ENCODE measurements around the gene MMS22L. TPM values are rescaled to one million over a fixed set of nuclear protein-coding genes. Genes with fewer than 3 reads are reported as not detected.

MMS22L gene
- total and polyA plus RNA-seq, 4 experiments from 2014 or later: 2.5 to 13.2 (median 10.0) TPM

GRCh38 chr6:97128507-97128906 lies 154.5 kb downstream of the MMS22L start:
- Histone ChIP-seq H3K27ac (ENCODE audit: low read depth, low read length) (no peak overlapping the region), H3K9me3 (ENCODE audit: control insufficient read depth in 1 of 2, low read length in 2 of 2) (no peaks in the 10 kb centered on the region), H3K36me3 (ENCODE audit: insufficient read depth, low read length) (no peaks in the 10 kb centered on the region), H3K4me3 (ENCODE audit: low read length in 2 of 2) (no peak overlapping the region), H3K4me1 (ENCODE audit: insufficient read depth, low read length) (no peaks in the 10 kb centered on the region), H3K27me3 (ENCODE audit: insufficient read depth, low read length) (no peaks in the 10 kb centered on the region)
- ChIA-PET POLR2A (ENCODE audit: partially characterized antibody) (no interaction called here), CTCF (ENCODE audit: partially characterized antibody) (interaction anchor here (0.6 kb wide), 1 partner anchor 10 kb away, joined by 3 read pairs; no protein-coding TSS in a partner anchor)
- Mint-ChIP-seq H3K4me3 (no peak overlapping the region), H3K27ac (no peak overlapping the region), H3K36me3 (peaks cover 2 to 16% of the 10 kb centered on the region in 2 donors), H3K4me1 (no peaks in the 10 kb centered on the region), H3K27me3 (no peaks in the 10 kb centered on the region), H3K9me3 (no peaks in the 10 kb centered on the region)
- no peak for DNase-seq
- intact Hi-C loops (cut with micrococcal nuclease): no loop called here

DNA sequence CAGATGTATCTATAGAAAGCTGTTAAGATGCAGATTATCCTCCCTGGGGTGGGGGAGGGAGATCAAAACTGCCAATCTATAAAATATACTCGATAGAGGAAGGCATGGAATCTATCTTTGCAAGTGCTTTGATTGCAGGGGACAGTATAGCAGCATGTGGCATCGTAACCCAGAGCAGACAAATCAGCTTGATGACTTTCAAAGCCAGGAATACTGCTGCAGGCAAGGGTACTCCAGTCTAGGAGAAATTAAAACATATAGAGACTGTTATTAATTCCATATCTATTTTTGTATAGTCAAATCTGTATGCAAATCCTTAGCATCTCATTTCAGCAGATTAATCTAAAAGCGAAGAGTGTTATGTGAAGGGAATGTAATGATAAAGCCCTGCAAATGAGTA lies 159.4 kb downstream of the MMS22L start:
- H3K36me3 Mint-ChIP-seq: peaks cover 0 to 27% of the 10 kb centered on the region in 2 donors
- H3K4me3 Mint-ChIP-seq: no peak overlapping the region
- intact Hi-C loops (cut with micrococcal nuclease): no loop called here
- POLR2A ChIA-PET (ENCODE audit: partially characterized antibody): no interaction called here
- no peaks in the 10 kb centered on the region for H3K36me3 ChIP-seq (ENCODE audit: insufficient read depth, low read length)
- H3K27me3 ChIP-seq (ENCODE audit: insufficient read depth, low read length): no peaks in the 10 kb centered on the region
- no peaks in the 10 kb centered on the region for H3K4me1 Mint-ChIP-seq
- H3K9me3 ChIP-seq (ENCODE audit: control insufficient read depth in 1 of 2, low read length in 2 of 2): no peaks in the 10 kb centered on the region
- no peak overlapping the region for H3K27ac ChIP-seq (ENCODE audit: low read depth, low read length)
- CTCF ChIA-PET (ENCODE audit: partially characterized antibody): no interaction called here
- no peak overlapping the region for H3K27ac Mint-ChIP-seq
- H3K27me3 Mint-ChIP-seq: no peaks in the 10 kb centered on the region
- no peaks in the 10 kb centered on the region for H3K4me1 ChIP-seq (ENCODE audit: insufficient read depth, low read length)
- H3K4me3 ChIP-seq (ENCODE audit: low read length in 2 of 2): no peak overlapping the region
- H3K9me3 Mint-ChIP-seq: peaks cover 0 to 12% (median 5%) of the 10 kb centered on the region in 8 donors
- DNase-seq: no peak

DNA sequence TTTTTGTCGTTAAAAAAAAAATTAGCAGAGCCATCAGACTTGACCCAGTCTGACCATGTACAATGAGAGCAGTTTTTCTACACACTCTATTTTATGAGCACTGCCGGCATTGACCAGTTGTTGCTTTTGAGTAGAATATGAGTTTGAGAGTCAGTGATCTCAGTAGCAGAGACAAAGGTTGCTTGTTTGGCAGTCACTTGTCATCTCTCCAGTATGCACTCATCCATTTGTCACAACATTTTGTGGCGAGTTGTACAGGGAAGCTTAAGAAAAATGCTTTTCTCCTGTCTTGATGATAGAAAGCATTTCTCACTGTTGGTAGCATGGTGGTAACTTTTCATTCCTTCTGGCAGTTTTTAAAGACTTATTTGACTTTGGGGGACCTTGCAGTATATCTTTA lies 159.9 kb downstream of the MMS22L start:
- H3K4me1 ChIP-seq (ENCODE audit: insufficient read depth, low read length): no peaks in the 10 kb centered on the region
- no peak for DNase-seq
- H3K27me3 ChIP-seq (ENCODE audit: insufficient read depth, low read length): no peaks in the 10 kb centered on the region
- H3K27ac ChIP-seq (ENCODE audit: low read depth, low read length): no peak overlapping the region
- Mint-ChIP-seq H3K4me3 (no peak overlapping the region), H3K36me3 (peaks cover 0 to 24% of the 10 kb centered on the region in 2 donors), H3K9me3 (peaks cover 0 to 12% (median 5%) of the 10 kb centered on the region in 8 donors), H3K27me3 (no peaks in the 10 kb centered on the region), H3K27ac (no peak overlapping the region), H3K4me1 (no peaks in the 10 kb centered on the region)
- no peaks in the 10 kb centered on the region for H3K36me3 ChIP-seq (ENCODE audit: insufficient read depth, low read length)
- no peaks in the 10 kb centered on the region for H3K9me3 ChIP-seq (ENCODE audit: control insufficient read depth in 1 of 2, low read length in 2 of 2)
- no peak overlapping the region for H3K4me3 ChIP-seq (ENCODE audit: low read length in 2 of 2)
- ChIA-PET CTCF (ENCODE audit: partially characterized antibody) (no interaction called here), POLR2A (ENCODE audit: partially characterized antibody) (no interaction called here)
- intact Hi-C loops (cut with micrococcal nuclease): no loop called here

DNA sequence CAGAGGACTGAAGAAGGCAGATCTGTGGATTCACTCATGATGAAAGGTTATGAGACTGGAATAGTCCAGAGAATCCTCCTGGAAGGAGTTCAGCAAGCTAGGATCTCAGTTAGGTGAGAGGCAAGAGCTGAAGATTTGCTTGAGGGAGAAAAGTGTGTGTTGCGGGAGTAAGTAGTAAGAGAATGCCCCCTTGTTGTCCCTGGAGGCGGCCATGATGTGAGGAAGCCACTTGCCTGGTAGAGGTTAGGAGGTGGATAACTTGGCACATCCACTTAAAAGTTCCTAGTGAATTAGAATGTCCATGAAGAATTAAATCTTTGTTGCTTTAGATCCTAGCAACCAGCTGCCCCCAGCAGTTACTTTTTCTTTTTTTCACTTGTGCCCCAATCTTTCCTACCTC lies 162.5 kb downstream of the MMS22L start:
- H3K27ac Mint-ChIP-seq: no peak overlapping the region
- H3K27me3 Mint-ChIP-seq: no peaks in the 10 kb centered on the region
- no peaks in the 10 kb centered on the region for H3K36me3 ChIP-seq (ENCODE audit: insufficient read depth, low read length)
- no peak overlapping the region for H3K4me3 ChIP-seq (ENCODE audit: low read length in 2 of 2)
- H3K36me3 Mint-ChIP-seq: peaks cover 0 to 23% of the 10 kb centered on the region in 2 donors
- DNase-seq: no peak
- ChIA-PET CTCF (ENCODE audit: partially characterized antibody) (no interaction called here), POLR2A (ENCODE audit: partially characterized antibody) (no interaction called here)
- no peaks in the 10 kb centered on the region for H3K27me3 ChIP-seq (ENCODE audit: insufficient read depth, low read length)
- no peaks in the 10 kb centered on the region for H3K9me3 ChIP-seq (ENCODE audit: control insufficient read depth in 1 of 2, low read length in 2 of 2)
- no peaks in the 10 kb centered on the region for H3K4me1 ChIP-seq (ENCODE audit: insufficient read depth, low read length)
- H3K4me1 Mint-ChIP-seq: no peaks in the 10 kb centered on the region
- peaks cover 0 to 12% (median 5%) of the 10 kb centered on the region in 8 donors for H3K9me3 Mint-ChIP-seq
- H3K4me3 Mint-ChIP-seq: no peak overlapping the region
- H3K27ac ChIP-seq (ENCODE audit: low read depth, low read length): no peak overlapping the region
- intact Hi-C loops (cut with micrococcal nuclease): no loop called here

GRCh38 chr6:97114645-97115044 lies 168.4 kb downstream of the MMS22L start:
- CTCF ChIA-PET (ENCODE audit: partially characterized antibody): no interaction called here
- Mint-ChIP-seq H3K36me3 (peaks cover 2 to 42% of the 10 kb centered on the region in 2 donors), H3K9me3 (peaks cover 0 to 2% (median under 1%) of the 10 kb centered on the region in 8 donors), H3K4me3 (no peak overlapping the region), H3K27me3 (no peaks in the 10 kb centered on the region), H3K27ac (no peak overlapping the region), H3K4me1 (peaks cover 0 to 7% (median 0%) of the 10 kb centered on the region in 4 donors)
- intact Hi-C loops (cut with micrococcal nuclease): no loop called here
- Histone ChIP-seq H3K27me3 (ENCODE audit: insufficient read depth, low read length) (no peaks in the 10 kb centered on the region), H3K9me3 (ENCODE audit: control insufficient read depth in 1 of 2, low read length in 2 of 2) (no peaks in the 10 kb centered on the region), H3K36me3 (ENCODE audit: insufficient read depth, low read length) (no peaks in the 10 kb centered on the region), H3K4me3 (ENCODE audit: low read length in 2 of 2) (no peak overlapping the region), H3K27ac (ENCODE audit: low read depth, low read length) (no peak overlapping the region), H3K4me1 (ENCODE audit: insufficient read depth, low read length) (no peaks in the 10 kb centered on the region)
- POLR2A ChIA-PET (ENCODE audit: partially characterized antibody): no interaction called here
- DNase-seq: no peak

GRCh38 chr6:97113170-97113569 lies 169.8 kb downstream of the MMS22L start:
- no peak overlapping the region for H3K4me3 ChIP-seq (ENCODE audit: low read length in 2 of 2)
- no peak overlapping the region for H3K27ac Mint-ChIP-seq
- H3K27me3 ChIP-seq (ENCODE audit: insufficient read depth, low read length): no peaks in the 10 kb centered on the region
- ChIA-PET CTCF (ENCODE audit: partially characterized antibody) (interaction anchor here (1.3 kb wide), 1 partner anchor 25 kb away, joined by 3 read pairs; no protein-coding TSS in a partner anchor), POLR2A (ENCODE audit: partially characterized antibody) (no interaction called here)
- no peak for DNase-seq
- H3K27ac ChIP-seq (ENCODE audit: low read depth, low read length): no peak overlapping the region
- no peaks in the 10 kb centered on the region for H3K4me1 ChIP-seq (ENCODE audit: insufficient read depth, low read length)
- peaks cover 2 to 37% of the 10 kb centered on the region in 2 donors for H3K36me3 Mint-ChIP-seq
- no peaks in the 10 kb centered on the region for H3K36me3 ChIP-seq (ENCODE audit: insufficient read depth, low read length)
- intact Hi-C loops (cut with micrococcal nuclease): no loop called here
- no peaks in the 10 kb centered on the region for H3K27me3 Mint-ChIP-seq
- no peak overlapping the region for H3K4me3 Mint-ChIP-seq
- peaks cover 0 to 2% (median 0%) of the 10 kb centered on the region in 8 donors for H3K9me3 Mint-ChIP-seq
- H3K9me3 ChIP-seq (ENCODE audit: control insufficient read depth in 1 of 2, low read length in 2 of 2): no peaks in the 10 kb centered on the region
- H3K4me1 Mint-ChIP-seq: peaks cover 0 to 7% (median 0%) of the 10 kb centered on the region in 4 donors

DNA sequence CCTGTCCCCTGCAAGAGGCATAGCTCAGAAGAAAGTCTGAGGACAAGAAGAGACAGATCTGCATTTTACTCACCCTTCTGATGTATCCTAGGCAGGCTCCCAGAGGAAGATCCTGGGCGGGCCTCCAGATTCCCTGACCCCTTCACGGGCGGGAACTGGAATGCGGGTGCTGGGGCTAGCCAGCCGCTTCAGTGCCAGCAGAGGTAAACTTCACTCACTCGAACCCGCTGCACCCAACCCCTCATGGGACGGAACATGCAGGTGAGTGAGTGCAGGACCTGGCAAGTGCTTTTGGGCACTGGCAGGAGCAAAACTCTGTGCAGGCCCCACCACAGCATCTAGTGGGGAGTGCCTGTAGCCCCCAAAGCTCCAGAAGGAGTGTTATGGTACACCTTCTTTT lies 171.8 kb downstream of the MMS22L start:
- H3K27me3 Mint-ChIP-seq: no peaks in the 10 kb centered on the region
- no peaks in the 10 kb centered on the region for H3K4me1 ChIP-seq (ENCODE audit: insufficient read depth, low read length)
- intact Hi-C loops (cut with micrococcal nuclease): no loop called here

GRCh38 chr6:97110626-97111025 lies 172.4 kb downstream of the MMS22L start:
- Mint-ChIP-seq H3K4me3 (no peak overlapping the region), H3K9me3 (peaks cover 0 to 2% (median 0%) of the 10 kb centered on the region in 8 donors), H3K27ac (no peak overlapping the region), H3K27me3 (no peaks in the 10 kb centered on the region), H3K4me1 (peaks cover 0 to 7% (median 0%) of the 10 kb centered on the region in 4 donors), H3K36me3 (peaks cover 2 to 38% of the 10 kb centered on the region in 2 donors)
- DNase-seq: no peak
- Histone ChIP-seq H3K27ac (ENCODE audit: low read depth, low read length) (no peak overlapping the region), H3K4me1 (ENCODE audit: insufficient read depth, low read length) (no peaks in the 10 kb centered on the region), H3K36me3 (ENCODE audit: insufficient read depth, low read length) (no peaks in the 10 kb centered on the region), H3K4me3 (ENCODE audit: low read length in 2 of 2) (no peak overlapping the region), H3K27me3 (ENCODE audit: insufficient read depth, low read length) (no peaks in the 10 kb centered on the region), H3K9me3 (ENCODE audit: control insufficient read depth in 1 of 2, low read length in 2 of 2) (no peaks in the 10 kb centered on the region)
- intact Hi-C loops (cut with micrococcal nuclease): no loop called here
- ChIA-PET POLR2A (ENCODE audit: partially characterized antibody) (no interaction called here), CTCF (ENCODE audit: partially characterized antibody) (no interaction called here)

More for the DNA sequence above, 171.8 kb downstream of the MMS22L start:
- CTCF ChIA-PET (ENCODE audit: partially characterized antibody): no interaction called here
- POLR2A ChIA-PET (ENCODE audit: partially characterized antibody): no interaction called here
- no peak for DNase-seq
- H3K27ac ChIP-seq (ENCODE audit: low read depth, low read length): no peak overlapping the region
- H3K9me3 Mint-ChIP-seq: peaks cover 0 to 2% (median 0%) of the 10 kb centered on the region in 8 donors
- H3K27me3 ChIP-seq (ENCODE audit: insufficient read depth, low read length): no peaks in the 10 kb centered on the region
- no peaks in the 10 kb centered on the region for H3K36me3 ChIP-seq (ENCODE audit: insufficient read depth, low read length)
- H3K4me1 Mint-ChIP-seq: peaks cover 0 to 7% (median 0%) of the 10 kb centered on the region in 4 donors
- no peak overlapping the region for H3K4me3 ChIP-seq (ENCODE audit: low read length in 2 of 2)
- peaks cover 2 to 37% of the 10 kb centered on the region in 2 donors for H3K36me3 Mint-ChIP-seq
- H3K27ac Mint-ChIP-seq: no peak overlapping the region
- no peak overlapping the region for H3K4me3 Mint-ChIP-seq
- no peaks in the 10 kb centered on the region for H3K9me3 ChIP-seq (ENCODE audit: control insufficient read depth in 1 of 2, low read length in 2 of 2)
